B cell (primary cell): ENCODE results near the gene ECD. TPM values are rescaled to one million over a fixed set of nuclear protein-coding genes. Genes with fewer than 3 reads are reported as not detected.

ENCODE experiments used
- ATAC-seq: fragments of 200-7000 bp; cut with Tn5 transposase; one replicate; pipeline ENCODE4 v1.10.0; 2021; ENCODE audit warnings: low read depth, mild to moderate bottlenecking, moderate number of reproducible peaks, moderate library complexity
- CTCF ChIA-PET: fragments of 350-600 bp; sonication (Branson Sonifier 250); formaldehyde crosslinking; loops from one replicate; lab custom pipeline; 2021; ENCODE audit warnings: antibody characterized with exemption, inconsistent platforms; lab: Charles Lee
- POLR2A ChIA-PET: fragments of 350-600 bp; sonication (Branson Sonifier 250); formaldehyde crosslinking; loops from one replicate; lab custom pipeline; 2021; ENCODE audit warnings: antibody characterized with exemption; lab: Charles Lee
- DNase-seq: peaks from one replicate; pipeline ENCODE4 v3.0.0; 2013
- H2AFZ ChIP-seq: 2 replicates; pipeline ENCODE4 v1.6.1; 2012; ENCODE audit warnings: mild to moderate bottlenecking, low read depth, low read length; ENCODE audit not compliant: insufficient read depth, poor library complexity, severe bottlenecking
- H3K27ac ChIP-seq, 2 donors: 1 replicate in 1 of 2; 2 replicates in 1 of 2; pipeline ENCODE4 v1.5.1; 2012 to 2013; ENCODE audit warnings: low read length in 2 of 2, mild to moderate bottlenecking in 2 of 2, moderate library complexity in 1 of 2
- H3K27me3 ChIP-seq, 4 experiments: fragments of 200-600 bp in 1 of 4; sonication (generic) in 1 of 4; replicated peaks in 1 of 4; 1 replicate in 2 of 4; 2 replicates in 2 of 4; pipeline versions ENCODE4 v1.6.1 to v1.7.0; 2013 to 2016; ENCODE audit warnings: low read length in 3 of 4, mild to moderate bottlenecking in 2 of 4, mixed read lengths in 1 of 4, moderate library complexity in 1 of 4; ENCODE audit not compliant: insufficient read depth in 4 of 4, control insufficient read depth in 3 of 4; ENCODE audit errors: control extremely low read depth in 1 of 4
- H3K36me3 ChIP-seq, 2 experiments: replicated peaks in 1 of 2; 1 replicate in 1 of 2; 2 replicates in 1 of 2; pipeline versions ENCODE4 v1.6.1 to v1.7.1; 2013; ENCODE audit warnings: low read length in 1 of 2; ENCODE audit not compliant: insufficient read depth in 2 of 2, control insufficient read depth in 1 of 2; ENCODE audit errors: control extremely low read depth in 1 of 2, extremely low read depth in 1 of 2
- H3K4me1 ChIP-seq, 2 donors: fragments of 200-600 bp in 1 of 2; sonication (generic) in 1 of 2; 1 replicate in 1 of 2; 2 replicates in 1 of 2; pipeline versions ENCODE4 v1.5.1 to v1.6.1; 2013 to 2017; ENCODE audit warnings: low read length in 2 of 2; ENCODE audit not compliant: control insufficient read depth in 2 of 2, insufficient read depth in 2 of 2
- H3K4me2 ChIP-seq: replicated peaks from 2 replicates; pipeline ENCODE3; 2012; ENCODE audit warnings: mild to moderate bottlenecking, low read depth, low read length; ENCODE audit not compliant: poor library complexity, severe bottlenecking
- H3K4me3 ChIP-seq, 5 experiments: fragments of 200-600 bp in 1 of 5; sonication (generic) in 1 of 5; 1 replicate in 3 of 5; 2 replicates in 2 of 5; pipeline versions ENCODE4 v1.5.1 to v1.7.0; 2011 to 2016; ENCODE audit warnings: low read length in 4 of 5, mild to moderate bottlenecking in 4 of 5, low read depth in 2 of 5, control low read depth in 1 of 5, moderate library complexity in 1 of 5; ENCODE audit not compliant: insufficient read depth in 1 of 5; ENCODE audit errors: control extremely low read depth in 1 of 5, extremely low read depth in 1 of 5
- H3K79me2 ChIP-seq: fragments of 200-600 bp; sonication (generic); one replicate; pipeline ENCODE4 v1.6.0; 2016; ENCODE audit warnings: low read length; ENCODE audit not compliant: control insufficient read depth, insufficient read depth
- H3K9ac ChIP-seq: fragments of 200-600 bp; sonication (generic); 2 replicates; pipeline ENCODE4 v1.6.1; 2017; ENCODE audit warnings: mild to moderate bottlenecking, low read length, moderate library complexity
- H3K9me3 ChIP-seq, 3 donors: one replicate each; pipeline versions ENCODE4 v1.6.1 to v1.7.1; 2013; ENCODE audit warnings: low read length in 2 of 3; ENCODE audit not compliant: control insufficient read depth in 2 of 3, insufficient read depth in 1 of 3; ENCODE audit errors: control extremely low read depth in 1 of 3
- H4K20me1 ChIP-seq: 2 replicates; pipeline ENCODE4 v1.6.0; 2012; ENCODE audit warnings: mild to moderate bottlenecking, low read length; ENCODE audit not compliant: insufficient read depth, control insufficient read depth, poor library complexity, severe bottlenecking
- H3K27ac Mint-ChIP-seq: one replicate; pipeline ENCODE4 v1.8.0; 2021; ENCODE audit warnings: mixed read lengths
- H3K27me3 Mint-ChIP-seq: one replicate; pipeline ENCODE4 v1.8.0; 2021; ENCODE audit warnings: mixed read lengths
- H3K4me1 Mint-ChIP-seq: one replicate; pipeline ENCODE4 v1.8.0; 2021; ENCODE audit warnings: mixed read lengths
- H3K4me3 Mint-ChIP-seq: one replicate; pipeline ENCODE4 v1.8.0; 2021; ENCODE audit warnings: mixed read lengths
- H3K9me3 Mint-ChIP-seq: one replicate; pipeline ENCODE4 v1.8.0; 2022; ENCODE audit warnings: mixed read lengths; ENCODE audit not compliant: insufficient read depth
- CTCF ChIP-seq: fragments of 200-600 bp; IDR thresholded peaks from one replicate; pipeline ENCODE4 v1.8.0; 2022; ENCODE audit warnings: antibody characterized with exemption, mild to moderate bottlenecking
- EZH2 ChIP-seq: IDR thresholded peaks from 2 replicates; pipeline ENCODE4 v1.6.1; 2012; ENCODE audit warnings: borderline replicate concordance, low read depth, mild to moderate bottlenecking, moderate library complexity, low read length; ENCODE audit not compliant: insufficient read depth, poor library complexity, severe bottlenecking
- WGBS: methylation state at CpG from one replicate; pipeline ENCODE4 v1.1.5; 2013; ENCODE audit warnings: missing lambda C conversion rate; ENCODE audit not compliant: insufficient coverage; 5-methylcytosine and 5-hydroxymethylcytosine counted together
- intact Hi-C: fragments of 100-400 bp; cut with micrococcal nuclease; formaldehyde crosslinking; loops from one replicate; pipeline ENCODE4 v1.10.0; 2022
- polyA plus RNA-seq: library from polyadenylated mRNA; depleted of rRNA; stranded (reverse); fragments of >200 nt; gene quantifications from 2 replicates; pipeline ENCODE4 v1.2.3, GENCODE V29; 2012
- total RNA-seq, 2 donors: library from RNA; stranded (reverse); fragments of 120-200 nt in 1 of 2; gene quantifications; 1 replicate in 1 of 2; 2 replicates in 1 of 2; pipeline versions ENCODE4 v1.2.3 to v1.2.4, GENCODE V29; 2013 to 2022

ECD gene
- total and polyA plus RNA-seq, 2 donors (not counting 1 experiment from before 2014, with no cell fraction given): 15.7 to 37.1 TPM

GRCh38 chr10:73159038-73159648 is 8.7 kb downstream of the ECD start:
- Histone ChIP-seq H3K9ac (no peak overlapping the region), H3K9me3 (no peaks in the 10 kb centered on the region), H3K79me2 (peaks cover 64% of the 10 kb centered on the region), H3K27ac (peak overlapping the region in 1 of 2 donors; percentile 30), H2AFZ (no peak overlapping the region), H3K36me3 (peaks cover 11 to 41% of the 10 kb centered on the region in 2 experiments), H3K27me3 (no peaks in the 10 kb centered on the region), H3K4me2 (no peak overlapping the region), H4K20me1 (peaks cover 16% of the 10 kb centered on the region), H3K4me3 (no peak overlapping the region), H3K4me1 (peaks cover 0 to 3% of the 10 kb centered on the region in 2 donors)
- Mint-ChIP-seq H3K27me3 (no peaks in the 10 kb centered on the region), H3K27ac (no peak overlapping the region), H3K4me1 (peaks cover 29% of the 10 kb centered on the region), H3K9me3 (no peaks in the 10 kb centered on the region), H3K4me3 (no peak overlapping the region)
- CTCF ChIA-PET: interaction anchor here (0.6 to 5.6 kb wide), 23 partner anchors 9 to 1324 kb away, joined by 3 to 111 read pairs (median 5); partner anchors contain the start of genes NUDT13 and P4HA1
- ATAC-seq (peak; percentile 60), DNase-seq (peak; percentile 73)
- POLR2A ChIA-PET: interaction anchor here (0.9 kb wide), 1 partner anchor 63 kb away, joined by 3 read pairs; no protein-coding TSS in a partner anchor
- no CpG with 5 or more reads among the region's 5 CpGs for WGBS
- intact Hi-C loops: loop anchor here (1.0 kb wide), 3 partner anchors 9 to 795 kb away; partner anchors contain the start of genes ECD, FAM149B1 and P4HA1
- peak; percentile 97 for TF ChIP-seq CTCF
- no peak for TF ChIP-seq EZH2

- peaks cover 4% of the 10 kb centered on the region for H4K20me1 ChIP-seq
- H3K9me3 ChIP-seq: no peaks in the 10 kb centered on the region
- H3K27ac ChIP-seq: no peak overlapping the region
- ChIA-PET CTCF (interaction anchor here (1.9 kb wide), 1 partner anchor 60 kb away, joined by 12 read pairs; the partner anchor contains the start of gene P4HA1), POLR2A (no interaction called here)
- Mint-ChIP-seq H3K27ac (no peak overlapping the region), H3K4me1 (peaks cover 10% of the 10 kb centered on the region), H3K9me3 (no peaks in the 10 kb centered on the region), H3K4me3 (no peak overlapping the region), H3K27me3 (no peaks in the 10 kb centered on the region)
- H3K27me3 ChIP-seq: no peaks in the 10 kb centered on the region
- H3K4me3 ChIP-seq: no peak overlapping the region
- intact Hi-C loops: no loop called here
- no peaks in the 10 kb centered on the region for H3K4me1 ChIP-seq
- no peak overlapping the region for H2AFZ ChIP-seq
- H3K79me2 ChIP-seq: peaks cover 36% of the 10 kb centered on the region
- no peak for DNase-seq
- no peak overlapping the region for H3K4me2 ChIP-seq
- no peak for ATAC-seq
- H3K9ac ChIP-seq: no peak overlapping the region
- peaks cover 9 to 39% of the 10 kb centered on the region in 2 experiments for H3K36me3 ChIP-seq
- TF ChIP-seq EZH2: no peak
- TF ChIP-seq CTCF: no peak
- WGBS: no CpG with 5 or more reads among the region's 3 CpGs
Measured at GRCh38 chr10:73156054-73156453, 11.8 kb downstream of the ECD start.
